ENCODE results near the gene NUTM2F. TPM values are rescaled to one million over a fixed set of nuclear protein-coding genes. Genes with fewer than 3 reads are reported as not detected.

Gene NUTM2F
- total RNA-seq = not detected in 2 replicates

GRCh38 chr9:94328544-94328943, at the start of gene NUTM2F:
Gene NUTM2F, minus strand, starts transcription at chr9:94328644. Its CDS starts 21 bp downstream, at chr9:94328623.

Other genes with a start within 250 kb of the NUTM2F start
- gene PTPDC1, start 244.2 kb downstream of the NUTM2F start, total RNA-seq = 7.2 and 9.2 TPM in 2 replicates
- gene ZNF169, start 69.3 kb downstream of the NUTM2F start, total RNA-seq = 2.4 and 3.1 TPM in 2 replicates
- gene PCAT7, start 226.4 kb upstream of the NUTM2F start, total RNA-seq = not detected in 2 replicates